T-helper 17 cell (primary cell): ENCODE data around the gene MYH9. TPM values are rescaled to one million over a fixed set of nuclear protein-coding genes. Genes with fewer than 3 reads are reported as not detected.

Source experiments
- ATAC-seq: fragments of 150-1000 bp; cut with Tn5 transposase; 2 replicates; pipeline ENCODE4 v1.10.0; 2021; ENCODE audit warnings: mild to moderate bottlenecking, moderate library complexity
- DNase-seq, 3 donors: peaks; one replicate each; pipeline versions ENCODE4 v3.0.0 to v3.0.0-alpha.2; 2020 to 2021
- H3K9me3 ChIP-seq: one replicate; pipeline ENCODE4 v1.7.0; 2013; ENCODE audit warnings: low read length, mild to moderate bottlenecking; ENCODE audit not compliant: control insufficient read depth, poor library complexity, severe bottlenecking
- H3K27ac Mint-ChIP-seq: one replicate; pipeline ENCODE4 v1.8.0; 2022; ENCODE audit warnings: mild to moderate bottlenecking, moderate library complexity, mixed read lengths
- H3K27me3 Mint-ChIP-seq: one replicate; pipeline ENCODE4 v1.8.0; 2022; ENCODE audit warnings: mixed read lengths
- H3K36me3 Mint-ChIP-seq: one replicate; pipeline ENCODE4 v1.8.0; 2022; ENCODE audit warnings: low read depth, mixed read lengths
- H3K4me1 Mint-ChIP-seq: one replicate; pipeline ENCODE4 v1.8.0; 2022; ENCODE audit warnings: mild to moderate bottlenecking, mixed read lengths
- H3K4me3 Mint-ChIP-seq: one replicate; pipeline ENCODE4 v1.8.0; 2022; ENCODE audit warnings: mild to moderate bottlenecking, moderate library complexity, mixed read lengths
- total RNA-seq, 4 donors: library from RNA in 2 of 4; stranded (reverse) in 2 of 4; gene quantifications; one replicate each; pipeline ENCODE4 v1.2.3 and lab custom pipeline; 2022 to 2026

The MYH9 gene
- total RNA-seq, 2 donors from 2014 or later: 1,038 to 1,220 TPM

- Mint-ChIP-seq H3K4me3 (peak overlapping the region; percentile 96), H3K36me3 (peaks cover 9% of the 10 kb centered on the region), H3K4me1 (peaks cover 44% of the 10 kb centered on the region), H3K27me3 (no peaks in the 10 kb centered on the region), H3K27ac (peak overlapping the region; percentile 100)
- no peaks in the 10 kb centered on the region for H3K9me3 ChIP-seq
- ATAC-seq (no peak), DNase-seq (peak in 2 of 3 donors; percentile 28 to 52)
These were observed 1.3 kb downstream of the MYH9 start for GRCh38 chr22:36386351-36386899.

GRCh38 chr22:36385491-36386350 is 2.0 kb downstream of the MYH9 start:
- H3K27ac Mint-ChIP-seq: peak overlapping the region; percentile 100
- H3K4me3 Mint-ChIP-seq: peak overlapping the region; percentile 96
- ATAC-seq (peak; percentile 12), DNase-seq (peak; percentile 42 to 68 (median 42))
- H3K36me3 Mint-ChIP-seq: peaks cover 9% of the 10 kb centered on the region
- H3K4me1 Mint-ChIP-seq: peaks cover 45% of the 10 kb centered on the region
- H3K27me3 Mint-ChIP-seq: no peaks in the 10 kb centered on the region
- H3K9me3 ChIP-seq: no peaks in the 10 kb centered on the region

GRCh38 chr22:36384766-36385481 is 2.8 kb downstream of the MYH9 start:
- peak overlapping the region; percentile 100 for H3K27ac Mint-ChIP-seq
- H3K36me3 Mint-ChIP-seq: peaks cover 9% of the 10 kb centered on the region
- H3K4me3 Mint-ChIP-seq: peak overlapping the region; percentile 96
- peaks cover 53% of the 10 kb centered on the region for H3K4me1 Mint-ChIP-seq
- peak; percentile 27 for ATAC-seq
- H3K9me3 ChIP-seq: no peaks in the 10 kb centered on the region
- peak in 1 of 3 donors; percentile 42 for DNase-seq
- H3K27me3 Mint-ChIP-seq: no peaks in the 10 kb centered on the region

- Mint-ChIP-seq H3K27me3 (no peaks in the 10 kb centered on the region), H3K4me3 (peak overlapping the region; percentile 89), H3K4me1 (peaks cover 62% of the 10 kb centered on the region), H3K27ac (peak overlapping the region; percentile 100), H3K36me3 (peaks cover 9% of the 10 kb centered on the region)
- ATAC-seq (no peak), DNase-seq (no peak)
- no peaks in the 10 kb centered on the region for H3K9me3 ChIP-seq
These were observed 4.6 kb downstream of the MYH9 start for GRCh38 chr22:36383110-36383581.

GRCh38 chr22:36381513-36382128 is 6.1 kb downstream of the MYH9 start:
- no peaks in the 10 kb centered on the region for H3K27me3 Mint-ChIP-seq

GRCh38 chr22:36379593-36380361 is 8.0 kb downstream of the MYH9 start:
- H3K36me3 Mint-ChIP-seq: peaks cover 10% of the 10 kb centered on the region

More at GRCh38 chr22:36381513-36382128, 6.1 kb downstream of the MYH9 start:
- peaks cover 13% of the 10 kb centered on the region for H3K36me3 Mint-ChIP-seq
- DNase-seq: no peak
- ATAC-seq: no peak
- no peaks in the 10 kb centered on the region for H3K9me3 ChIP-seq
- peak overlapping the region; percentile 100 for H3K27ac Mint-ChIP-seq
- H3K4me1 Mint-ChIP-seq: peaks cover 72% of the 10 kb centered on the region
- H3K4me3 Mint-ChIP-seq: peak overlapping the region; percentile 74

GRCh38 chr22:36378869-36379217 is 8.9 kb downstream of the MYH9 start:
- peaks cover 66% of the 10 kb centered on the region for H3K4me1 Mint-ChIP-seq
- peak overlapping the region; percentile 93 for H3K4me3 Mint-ChIP-seq
- DNase-seq: no peak
- no peak for ATAC-seq
- peak overlapping the region; percentile 100 for H3K27ac Mint-ChIP-seq
- peaks cover 10% of the 10 kb centered on the region for H3K36me3 Mint-ChIP-seq
- no peaks in the 10 kb centered on the region for H3K9me3 ChIP-seq
- no peaks in the 10 kb centered on the region for H3K27me3 Mint-ChIP-seq

More at GRCh38 chr22:36379593-36380361, 8.0 kb downstream of the MYH9 start:
- DNase-seq (peak; percentile 36 to 45 (median 42)), ATAC-seq (peak; percentile 49)
- peaks cover 67% of the 10 kb centered on the region for H3K4me1 Mint-ChIP-seq
- H3K27me3 Mint-ChIP-seq: no peaks in the 10 kb centered on the region
- no peaks in the 10 kb centered on the region for H3K9me3 ChIP-seq
- peak overlapping the region; percentile 100 for H3K27ac Mint-ChIP-seq
- peak overlapping the region; percentile 93 for H3K4me3 Mint-ChIP-seq

GRCh38 chr22:36378080-36378868 is 9.5 kb downstream of the MYH9 start:
- H3K9me3 ChIP-seq: no peaks in the 10 kb centered on the region
- Mint-ChIP-seq H3K27ac (peak overlapping the region; percentile 100), H3K4me1 (peaks cover 67% of the 10 kb centered on the region), H3K36me3 (peaks cover 8% of the 10 kb centered on the region), H3K27me3 (no peaks in the 10 kb centered on the region), H3K4me3 (peak overlapping the region; percentile 93)
- DNase-seq (no peak), ATAC-seq (no peak)

- Mint-ChIP-seq H3K27me3 (no peaks in the 10 kb centered on the region), H3K36me3 (peaks cover 5% of the 10 kb centered on the region), H3K4me1 (peaks cover 72% of the 10 kb centered on the region), H3K27ac (peak overlapping the region; percentile 100), H3K4me3 (peak overlapping the region; percentile 93)
- peak; percentile 87 for ATAC-seq
- peak in 1 of 3 donors; percentile 34 for DNase-seq
- H3K9me3 ChIP-seq: no peaks in the 10 kb centered on the region
These were observed 10.6 kb downstream of the MYH9 start for GRCh38 chr22:36377022-36377631.

GRCh38 chr22:36376265-36376664 is 11.5 kb downstream of the MYH9 start:
- Mint-ChIP-seq H3K4me3 (peak overlapping the region; percentile 93), H3K27ac (peak overlapping the region; percentile 100), H3K4me1 (peaks cover 70% of the 10 kb centered on the region), H3K27me3 (no peaks in the 10 kb centered on the region), H3K36me3 (peaks cover 5% of the 10 kb centered on the region)
- no peaks in the 10 kb centered on the region for H3K9me3 ChIP-seq
- ATAC-seq (no peak), DNase-seq (no peak)
